ENCODE results near the gene STK32B. TPM values are rescaled to one million over a fixed set of nuclear protein-coding genes. Genes with fewer than 3 reads are reported as not detected.

STK32B gene
- total and polyA plus RNA-seq, 2 experiments from 2014 or later = not detected

DNA sequence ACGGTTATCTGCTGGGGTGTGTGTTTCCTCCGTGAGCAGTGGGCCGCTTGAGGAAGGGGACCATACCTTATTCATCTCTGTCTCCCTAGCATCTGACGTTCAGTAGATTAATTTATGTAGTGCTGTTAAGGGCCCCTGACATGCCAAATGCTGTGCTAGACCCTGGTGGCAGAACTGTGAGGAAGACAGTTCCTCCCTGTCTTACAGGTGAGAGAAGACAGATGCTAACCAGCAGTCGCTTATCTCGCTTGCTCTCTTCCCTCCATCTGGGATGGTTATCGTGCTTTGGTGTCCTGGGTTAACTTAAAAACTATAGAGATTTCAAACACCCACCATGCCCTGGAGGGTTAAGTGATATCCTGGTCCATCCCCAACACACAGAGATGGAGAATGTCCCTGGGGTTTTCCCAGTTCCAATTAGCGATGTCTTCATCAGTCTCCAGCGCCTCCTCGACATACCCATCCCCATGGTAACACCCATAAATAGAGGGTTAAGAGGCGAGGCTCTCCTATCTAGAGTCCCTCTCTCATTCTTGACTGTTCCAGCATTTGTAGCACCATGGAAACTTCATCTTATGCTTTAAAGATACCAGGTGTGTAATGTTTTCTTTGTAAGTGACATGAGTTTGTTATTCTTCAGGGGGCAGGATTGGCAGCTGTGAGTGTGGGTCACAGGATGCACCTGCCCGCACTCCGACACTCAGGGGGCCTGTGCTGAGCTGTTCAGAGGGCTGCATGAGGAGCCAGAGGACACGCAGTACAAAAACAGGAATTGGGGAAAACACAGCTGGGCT, 135.2 kb downstream of the STK32B start:
- H3K36me3 ChIP-seq = no peaks in the 10 kb centered on the region
- no peaks in the 10 kb centered on the region for H3K4me1 ChIP-seq (ENCODE audit: low read depth)
- DNase-seq (ENCODE audit: low read depth in 1 of 2, low spot score in 1 of 2) = no peak
- H3K27ac ChIP-seq = no peak overlapping the region
- H3K27me3 ChIP-seq = no peaks in the 10 kb centered on the region
- no peak overlapping the region for H3K4me3 ChIP-seq
- H3K9me3 ChIP-seq (ENCODE audit: low read depth) = no peaks in the 10 kb centered on the region
- TF ChIP-seq, protein P1, sequence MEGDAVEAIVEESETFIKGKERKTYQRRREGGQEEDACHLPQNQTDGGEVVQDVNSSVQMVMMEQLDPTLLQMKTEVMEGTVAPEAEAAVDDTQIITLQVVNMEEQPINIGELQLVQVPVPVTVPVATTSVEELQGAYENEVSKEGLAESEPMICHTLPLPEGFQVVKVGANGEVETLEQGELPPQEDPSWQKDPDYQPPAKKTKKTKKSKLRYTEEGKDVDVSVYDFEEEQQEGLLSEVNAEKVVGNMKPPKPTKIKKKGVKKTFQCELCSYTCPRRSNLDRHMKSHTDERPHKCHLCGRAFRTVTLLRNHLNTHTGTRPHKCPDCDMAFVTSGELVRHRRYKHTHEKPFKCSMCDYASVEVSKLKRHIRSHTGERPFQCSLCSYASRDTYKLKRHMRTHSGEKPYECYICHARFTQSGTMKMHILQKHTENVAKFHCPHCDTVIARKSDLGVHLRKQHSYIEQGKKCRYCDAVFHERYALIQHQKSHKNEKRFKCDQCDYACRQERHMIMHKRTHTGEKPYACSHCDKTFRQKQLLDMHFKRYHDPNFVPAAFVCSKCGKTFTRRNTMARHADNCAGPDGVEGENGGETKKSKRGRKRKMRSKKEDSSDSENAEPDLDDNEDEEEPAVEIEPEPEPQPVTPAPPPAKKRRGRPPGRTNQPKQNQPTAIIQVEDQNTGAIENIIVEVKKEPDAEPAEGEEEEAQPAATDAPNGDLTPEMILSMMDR (IDR thresholded peaks at IDR 0.05; ENCODE audit: low read depth, low read length) = no peak

- H3K36me3 ChIP-seq = no peaks in the 10 kb centered on the region
- H3K4me1 ChIP-seq (ENCODE audit: low read depth) = no peaks in the 10 kb centered on the region
- TF ChIP-seq, protein P1 (IDR thresholded peaks at IDR 0.05; ENCODE audit: low read depth, low read length) = no peak
- no peak overlapping the region for H3K4me3 ChIP-seq
- H3K9me3 ChIP-seq (ENCODE audit: low read depth) = no peaks in the 10 kb centered on the region
- no peak for DNase-seq (ENCODE audit: low read depth in 1 of 2, low spot score in 1 of 2)
- no peaks in the 10 kb centered on the region for H3K27me3 ChIP-seq
- no peak overlapping the region for H3K27ac ChIP-seq
Observed at GRCh38 chr4:5188130-5188529, 136.8 kb downstream of the STK32B start.

DNA sequence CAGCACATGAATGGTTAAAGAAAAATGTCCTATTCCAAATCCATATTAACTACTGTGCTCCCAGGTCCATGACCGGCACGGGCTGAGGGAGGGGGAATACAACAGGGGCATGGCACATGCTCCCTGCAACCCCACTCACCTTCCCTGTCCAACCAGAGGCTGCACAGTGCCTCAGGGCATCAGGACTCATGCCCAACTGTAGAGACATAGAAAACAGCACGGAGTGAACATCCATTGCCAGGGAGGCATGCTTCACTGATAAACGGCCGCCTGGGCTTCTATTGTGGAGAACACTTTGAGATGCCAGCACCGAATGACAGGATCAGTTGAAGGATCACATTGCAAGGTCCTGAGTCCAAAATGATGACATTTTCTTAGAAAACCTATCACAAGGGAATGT, 140.6 kb downstream of the STK32B start:
- TF ChIP-seq, protein P1 (IDR thresholded peaks at IDR 0.05; ENCODE audit: low read depth, low read length) = no peak
- H3K27ac ChIP-seq = no peak overlapping the region
- no peak overlapping the region for H3K4me3 ChIP-seq
- H3K9me3 ChIP-seq (ENCODE audit: low read depth) = no peaks in the 10 kb centered on the region
- no peaks in the 10 kb centered on the region for H3K36me3 ChIP-seq
- DNase-seq (ENCODE audit: low read depth in 1 of 2, low spot score in 1 of 2) = no peak
- H3K4me1 ChIP-seq (ENCODE audit: low read depth) = no peaks in the 10 kb centered on the region
- no peaks in the 10 kb centered on the region for H3K27me3 ChIP-seq

DNA sequence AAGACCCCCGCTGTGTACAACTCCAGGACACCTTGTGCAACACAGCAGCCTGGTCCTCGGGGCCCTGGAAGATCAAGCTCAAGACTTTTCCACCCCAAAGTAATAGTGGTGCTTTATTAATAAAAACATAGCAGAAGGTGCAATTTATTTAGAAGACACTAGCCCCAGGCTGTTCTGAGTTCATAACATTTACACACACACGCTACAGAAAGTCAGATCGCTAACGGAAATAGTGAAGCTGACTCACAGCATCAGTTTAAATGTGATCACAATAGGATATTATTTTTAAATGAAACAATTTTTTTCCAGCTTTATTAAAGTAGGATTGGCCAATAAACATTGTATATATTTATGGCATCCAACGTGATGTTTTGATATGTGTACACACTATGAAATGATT, 141.0 kb downstream of the STK32B start:
- no peak overlapping the region for H3K4me3 ChIP-seq
- TF ChIP-seq, protein P1 (IDR thresholded peaks at IDR 0.05; ENCODE audit: low read depth, low read length) = no peak
- H3K27me3 ChIP-seq = no peaks in the 10 kb centered on the region
- no peaks in the 10 kb centered on the region for H3K36me3 ChIP-seq
- no peaks in the 10 kb centered on the region for H3K4me1 ChIP-seq (ENCODE audit: low read depth)
- H3K27ac ChIP-seq = no peak overlapping the region
- no peak for DNase-seq (ENCODE audit: low read depth in 1 of 2, low spot score in 1 of 2)
- no peaks in the 10 kb centered on the region for H3K9me3 ChIP-seq (ENCODE audit: low read depth)

DNA sequence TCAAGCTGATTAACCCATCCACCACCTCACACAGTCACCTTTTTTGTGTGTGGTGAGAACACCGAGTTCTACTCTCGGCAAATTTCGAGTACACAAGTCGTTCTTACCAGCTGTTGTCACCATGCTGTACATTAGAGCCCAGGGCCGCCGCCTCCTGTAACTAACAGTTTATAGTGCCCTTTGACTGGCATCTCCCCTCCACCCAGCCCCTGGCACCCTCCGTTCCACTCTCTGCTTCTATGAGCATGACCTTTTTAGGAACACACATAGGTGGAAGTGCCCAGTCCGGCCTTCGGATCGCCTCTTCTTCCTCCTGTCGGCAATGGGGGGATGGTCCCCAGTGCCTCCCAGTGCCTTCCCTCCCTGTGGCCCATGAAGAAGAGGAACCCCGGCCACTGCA, 141.4 kb downstream of the STK32B start:
- H3K4me1 ChIP-seq (ENCODE audit: low read depth) = no peaks in the 10 kb centered on the region

More for the DNA sequence above, 141.4 kb downstream of the STK32B start:
- Histone ChIP-seq H3K36me3 (no peaks in the 10 kb centered on the region), H3K27me3 (no peaks in the 10 kb centered on the region), H3K4me3 (no peak overlapping the region), H3K27ac (no peak overlapping the region), H3K9me3 (ENCODE audit: low read depth) (no peaks in the 10 kb centered on the region)
- TF ChIP-seq, protein P1 (IDR thresholded peaks at IDR 0.05; ENCODE audit: low read depth, low read length) = no peak
- DNase-seq (ENCODE audit: low read depth in 1 of 2, low spot score in 1 of 2) = no peak

All from cardiac muscle cell (in vitro differentiated cells and primary cell).